Activated effector memory CD4-positive, alpha-beta T cell treated with anti-CD3 and anti-CD28 coated beads, Interleukin-2, amount 50 U/mL, for 16 hours (primary cell): ENCODE data around the gene PHF12.

ENCODE experiments used
- DNase-seq: peaks from one replicate; pipeline ENCODE4 v3.0.0-alpha.2; 2020

PHF12 gene

GRCh38 chr17:28975031-28975430 lies 23.7 kb upstream of the PHF12 start:
- DNase-seq, result no peak

DNA sequence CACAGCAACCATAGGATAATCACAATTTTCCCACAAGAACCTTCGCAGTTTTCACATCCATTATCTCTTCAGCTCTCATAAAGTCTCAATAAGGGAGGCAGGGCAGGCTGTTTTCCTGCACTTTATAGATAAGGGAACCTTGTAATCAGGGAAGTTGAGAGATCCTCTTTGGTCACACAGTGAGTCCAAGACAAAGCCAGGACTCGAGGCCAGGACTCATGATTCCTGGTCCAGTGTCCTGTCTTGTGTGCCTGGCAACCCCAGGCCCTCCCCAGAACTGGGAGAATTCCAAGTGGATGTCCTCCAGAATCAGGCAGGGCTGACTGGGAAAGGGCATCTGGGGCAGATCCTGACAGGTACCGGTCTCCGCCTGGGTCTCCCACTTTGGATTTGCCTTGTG lies 23.1 kb upstream of the PHF12 start:
- no peak for DNase-seq

GRCh38 chr17:28973425-28973824 lies 22.1 kb upstream of the PHF12 start:
- DNase-seq, result no peak

DNA sequence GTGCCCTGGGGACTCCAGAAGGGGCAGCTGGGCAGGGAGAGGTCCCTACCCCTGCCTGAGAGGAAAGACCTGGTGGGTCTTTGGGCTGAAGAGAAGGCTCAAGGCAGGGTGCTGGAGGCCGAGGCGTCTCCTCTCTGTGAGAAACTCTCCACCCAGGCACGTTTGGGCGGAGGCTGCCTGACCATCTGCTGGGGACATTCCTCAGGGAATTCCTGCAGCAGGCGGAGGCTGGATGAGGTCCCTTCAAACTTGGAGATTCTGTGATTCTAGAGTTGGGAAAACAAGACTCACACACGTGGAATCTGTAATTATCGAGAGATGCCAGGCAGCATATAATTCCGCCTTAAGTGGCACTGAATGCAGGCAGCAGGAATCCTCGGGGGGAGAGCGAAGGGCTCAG lies 21.1 kb upstream of the PHF12 start:
- DNase-seq, result no peak

DNA sequence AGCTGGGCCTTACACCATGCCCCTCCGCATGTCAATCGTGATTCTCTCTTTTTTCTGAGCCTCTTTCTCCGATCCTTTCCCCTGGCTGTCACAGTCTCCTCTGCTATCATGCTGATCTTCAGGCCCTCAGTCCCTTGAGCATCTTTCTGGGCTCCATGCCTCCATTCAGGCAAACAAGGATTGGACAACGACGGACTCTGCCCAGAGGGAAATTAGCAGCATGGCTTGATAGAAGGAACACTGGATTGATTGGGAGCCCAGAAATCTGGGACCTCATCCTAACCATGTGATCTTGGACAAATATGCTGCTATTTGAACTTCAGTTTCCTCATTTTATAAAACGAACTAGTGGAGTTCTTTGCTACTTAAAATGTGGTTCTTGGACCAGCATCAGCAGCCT lies 19.6 kb upstream of the PHF12 start:
- no peak for DNase-seq

DNA sequence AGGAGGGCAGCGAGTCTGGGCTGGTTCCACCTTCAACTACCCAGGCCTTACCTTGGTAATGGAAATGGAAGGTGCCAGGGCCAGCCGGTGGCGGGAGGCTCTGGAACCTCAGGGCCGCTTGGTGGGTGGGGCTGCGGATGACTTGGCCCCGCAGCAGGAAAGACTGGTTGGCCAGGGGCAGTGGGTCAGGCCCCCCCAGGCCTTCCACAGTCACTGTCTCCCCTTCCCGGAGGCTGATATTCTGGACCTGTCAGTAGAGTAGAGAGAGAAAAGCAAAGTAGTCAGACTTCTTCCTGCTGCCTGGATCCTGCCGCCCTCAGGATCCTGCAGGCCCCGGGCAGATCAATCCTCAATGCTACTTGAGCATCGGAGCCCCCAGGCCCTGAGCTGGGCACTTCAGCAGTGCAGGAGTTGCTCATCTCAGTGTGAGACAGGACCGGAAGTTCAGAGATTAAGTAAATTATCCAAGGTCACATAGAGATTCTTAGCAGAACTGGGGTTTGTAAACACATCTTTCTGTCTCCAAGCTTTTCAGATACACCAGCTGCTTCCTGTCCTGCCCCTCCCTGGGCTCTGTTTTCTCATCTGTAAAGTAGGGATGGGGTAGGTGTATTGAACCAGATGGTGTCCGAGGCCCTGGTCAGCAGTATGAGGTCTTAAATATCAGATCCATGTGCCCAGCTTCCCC lies 18.5 kb upstream of the PHF12 start:
- no peak for DNase-seq

GRCh38 chr17:28968914-28969295 lies 17.6 kb upstream of the PHF12 start:
- no peak for DNase-seq

- DNase-seq, result no peak
Measured at GRCh38 chr17:28968231-28968913, 17.1 kb upstream of the PHF12 start.

- no peak for DNase-seq
Measured at GRCh38 chr17:28967221-28968135, 16.2 kb upstream of the PHF12 start.

DNA sequence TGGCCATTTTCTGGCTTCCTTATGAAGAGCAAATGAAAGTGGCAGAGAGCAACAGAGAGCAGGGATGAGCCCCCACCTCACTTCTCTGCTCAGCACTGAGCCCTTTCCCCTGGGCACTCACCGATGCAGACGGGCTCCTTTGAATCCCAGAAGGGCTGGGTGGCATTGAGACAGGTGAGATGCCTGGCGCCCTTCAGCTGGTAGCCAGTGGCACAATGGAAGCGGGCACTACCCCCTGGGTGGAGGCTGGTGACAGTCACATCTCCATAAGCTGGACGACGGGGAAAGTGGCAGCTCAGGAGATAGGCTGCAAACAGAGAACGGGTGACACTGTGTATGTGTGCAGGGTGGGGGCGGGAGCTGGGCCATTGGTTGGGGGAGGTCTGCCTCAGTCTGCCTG lies 12.5 kb upstream of the PHF12 start:
- DNase-seq, result no peak

GRCh38 chr17:28963055-28963611 lies 11.8 kb upstream of the PHF12 start:
- no peak for DNase-seq

- DNase-seq, result no peak
Measured at GRCh38 chr17:28961391-28961790, 10.1 kb upstream of the PHF12 start.

DNA sequence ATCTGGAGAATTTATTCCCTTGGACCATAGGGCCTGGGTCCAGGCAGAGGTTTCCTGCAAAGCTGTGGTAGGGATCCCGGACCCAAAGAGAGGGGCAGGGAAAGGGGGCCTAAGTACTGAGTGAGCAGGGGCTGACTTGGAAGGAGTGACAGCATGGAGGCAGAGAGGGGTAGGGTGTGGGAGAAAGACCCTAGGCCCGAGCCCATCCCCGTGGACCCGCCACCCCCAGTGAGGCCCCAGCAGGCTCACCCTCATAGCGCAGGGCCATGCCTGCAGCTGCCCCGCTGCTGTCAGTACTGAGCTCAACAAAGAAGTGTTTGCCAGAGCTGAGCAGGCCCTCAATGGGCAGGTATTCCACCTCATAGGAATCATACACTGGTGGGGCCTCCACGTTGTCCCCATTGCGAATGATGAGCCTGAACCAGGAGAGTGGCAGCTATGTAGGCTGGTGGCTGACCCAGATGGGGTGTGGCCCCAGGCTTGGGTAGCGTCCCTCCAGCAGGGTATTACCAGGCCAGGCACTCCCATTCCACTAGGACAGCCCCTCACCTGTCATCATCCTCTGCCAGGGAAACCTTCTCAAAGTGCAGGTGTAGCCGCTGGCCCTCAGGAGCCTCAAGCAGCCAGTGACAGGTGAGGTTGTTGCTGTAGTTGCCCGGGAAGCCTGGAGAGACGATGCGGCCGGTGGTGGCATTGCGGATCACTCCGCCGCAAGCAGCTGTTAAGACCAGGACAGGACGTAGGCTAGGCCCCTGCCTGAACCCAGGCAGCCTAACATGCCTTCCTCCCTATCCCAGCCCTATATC lies 9.1 kb upstream of the PHF12 start:
- no peak for DNase-seq

- no peak for DNase-seq
Measured at GRCh38 chr17:28959471-28959871, 8.2 kb upstream of the PHF12 start.

DNA sequence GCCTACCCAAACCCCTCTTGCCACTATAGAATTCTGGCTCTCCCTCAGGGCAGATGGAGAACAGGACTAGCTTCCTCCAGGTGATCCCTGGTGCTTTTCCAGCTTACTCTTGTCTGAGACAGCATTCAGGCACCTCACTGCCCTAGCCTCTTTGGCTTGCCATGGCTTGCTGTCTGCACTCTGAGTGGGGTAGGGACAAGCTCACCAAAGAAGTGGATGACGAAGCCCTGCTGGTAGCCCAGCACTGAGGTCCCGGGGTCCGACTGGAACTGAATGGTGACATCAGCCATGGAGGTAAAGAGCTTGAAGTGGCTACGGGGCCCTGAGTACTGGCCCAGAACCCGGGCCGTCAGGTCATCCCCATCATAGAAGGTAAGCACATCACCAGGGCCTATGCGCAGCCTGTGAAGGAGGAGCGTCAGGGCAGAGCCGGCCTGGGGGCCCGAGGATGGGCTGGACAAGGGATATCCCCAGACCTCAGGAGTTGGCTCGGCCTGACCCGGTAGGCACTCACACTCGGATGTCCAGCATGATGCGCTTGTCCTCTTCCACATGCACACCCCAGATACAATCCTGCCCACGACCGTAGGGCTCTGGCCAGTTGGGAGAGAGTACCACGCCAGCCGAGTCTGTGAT lies 7.6 kb upstream of the PHF12 start:
- no peak for DNase-seq

DNA sequence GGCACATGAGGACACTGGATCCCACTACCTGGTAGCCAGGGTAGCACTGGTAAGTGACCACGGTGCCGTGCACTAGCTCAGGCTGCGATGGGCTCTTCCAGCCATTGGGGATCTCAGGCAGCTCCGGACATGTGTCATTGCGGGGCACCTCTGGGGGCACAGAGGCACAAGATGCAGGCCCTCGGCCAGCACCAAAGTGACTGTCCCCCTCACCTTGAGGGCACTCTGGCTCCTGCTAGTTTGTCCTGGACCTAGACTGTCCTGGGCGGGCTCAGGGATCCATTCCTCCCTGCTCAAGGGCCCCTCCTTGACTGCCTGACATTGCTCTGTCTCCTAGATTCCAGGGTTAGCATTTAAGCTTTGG lies 6.7 kb upstream of the PHF12 start:
- peak; percentile 50 for DNase-seq

- peak; percentile 31 for DNase-seq
Measured at GRCh38 chr17:28957277-28957991, 6.1 kb upstream of the PHF12 start.

GRCh38 chr17:28956861-28957260 lies 5.5 kb upstream of the PHF12 start:
- DNase-seq, result peak; percentile 41

DNA sequence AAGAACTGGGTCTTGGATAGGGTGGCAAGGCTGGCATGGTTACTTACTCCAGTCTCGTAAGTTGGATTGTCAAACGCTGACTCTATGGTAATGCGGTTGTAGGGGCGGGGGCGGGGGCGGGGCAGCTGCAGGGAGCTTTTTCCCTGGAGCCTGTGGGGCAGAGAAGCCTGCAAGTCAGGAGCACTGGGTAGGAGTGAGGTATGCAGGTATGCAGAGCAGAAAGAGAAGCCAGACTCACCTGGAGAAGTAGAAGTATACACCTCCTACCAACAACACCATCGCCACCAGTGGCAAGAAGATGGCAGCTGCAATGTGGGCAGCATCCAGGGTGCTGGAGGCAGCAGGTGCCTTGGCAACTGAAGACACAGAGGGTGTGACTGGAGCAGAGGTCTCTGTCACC lies 4.8 kb upstream of the PHF12 start:
- peak; percentile 38 for DNase-seq

DNA sequence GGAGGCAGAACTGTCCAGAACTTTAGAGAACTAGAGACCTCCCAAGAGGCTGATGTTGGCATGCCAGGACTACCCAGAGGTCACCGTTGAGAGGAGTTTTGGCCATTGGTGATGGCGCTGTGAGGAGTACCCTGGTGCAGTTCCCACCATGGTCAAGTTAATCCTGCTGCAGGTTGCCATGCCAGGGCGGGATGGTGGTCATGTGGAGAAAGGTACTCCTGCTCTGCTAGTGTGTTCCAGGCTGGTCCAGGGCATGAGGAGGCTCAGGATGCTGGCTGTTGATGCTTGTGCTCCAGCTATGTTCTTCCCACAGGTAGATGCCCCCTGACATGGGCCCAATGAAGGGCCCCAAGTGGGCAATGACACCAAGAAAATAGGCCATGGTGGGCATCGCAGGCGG lies 4.1 kb upstream of the PHF12 start:
- DNase-seq, result no peak

DNA sequence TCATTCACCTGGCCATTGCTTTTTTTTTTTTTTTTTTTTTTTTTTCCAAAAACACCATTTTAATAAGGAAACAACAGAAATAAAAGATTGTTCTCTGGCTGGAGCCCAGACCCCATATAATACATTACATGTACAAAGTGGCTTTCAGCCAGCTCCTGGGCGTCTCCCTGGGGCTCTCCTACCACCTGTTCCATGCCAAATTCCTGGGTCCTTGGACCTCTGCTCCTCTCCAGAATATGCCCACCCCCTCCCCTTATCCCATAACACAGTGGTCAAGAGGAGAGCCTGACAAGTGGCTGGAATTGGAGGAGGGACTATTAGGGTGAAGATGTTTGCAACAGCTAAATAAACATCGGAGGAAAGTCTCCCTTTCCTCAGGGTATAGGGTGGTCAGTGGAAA lies 3.6 kb upstream of the PHF12 start:
- DNase-seq, result no peak
